Gastrocnemius medialis (tissue), 4 donors: ENCODE results near the gene TMEM50B. TPM values are rescaled to one million over a fixed set of nuclear protein-coding genes. Genes with fewer than 3 reads are reported as not detected.
"Not testable (repeated sequence)": the region's sequence is repeated elsewhere in the genome, so short reads cannot be mapped to it uniquely, and the experiment has no call there.

Source experiments
- ATAC-seq, 2 donors: fragments of 150-250 bp; one replicate each; pipeline ENCODE4 v1.9.1; 2016
- DNase-seq, 2 donors: peaks; one replicate each; pipeline ENCODE4 v3.0.0-alpha.2; 2019
- H3K27ac ChIP-seq, 4 donors: fragments of 200-600 bp; sonication (generic); 1 replicate in 1 of 4; 2 replicates in 3 of 4; pipeline ENCODE4 v1.5.1; 2016 to 2018; ENCODE audit warnings: mild to moderate bottlenecking in 2 of 4, moderate library complexity in 1 of 4
- H3K27me3 ChIP-seq, 3 donors: fragments of 200-600 bp; sonication (generic) in 2 of 3; 1 replicate in 1 of 3; 2 replicates in 2 of 3; pipeline versions ENCODE4 v1.5.1 to v1.6.0; 2016 to 2019; ENCODE audit warnings: mild to moderate bottlenecking in 1 of 3, moderate library complexity in 1 of 3
- H3K36me3 ChIP-seq, 2 donors: fragments of 200-600 bp; sonication (generic) in 1 of 2; one replicate each; pipeline ENCODE4 v1.5.1; 2017 to 2018
- H3K4me1 ChIP-seq, 2 donors: fragments of 200-600 bp; sonication (generic) in 1 of 2; one replicate each; pipeline ENCODE4 v1.5.1; 2016 to 2017; ENCODE audit warnings: mild to moderate bottlenecking in 2 of 2
- H3K4me3 ChIP-seq, 4 donors: fragments of 200-600 bp; sonication (generic) in 3 of 4; 1 replicate in 1 of 4; 2 replicates in 3 of 4; pipeline ENCODE4 v1.5.1; 2016 to 2019; ENCODE audit warnings: mild to moderate bottlenecking in 2 of 4
- H3K9me3 ChIP-seq, 3 donors: fragments of 200-600 bp; sonication (generic) in 2 of 3; 1 replicate in 1 of 3; 2 replicates in 2 of 3; pipeline ENCODE4 v1.5.1; 2016 to 2019
- POLR2A ChIP-seq, 2 donors: fragments of 450-650 bp; IDR thresholded peaks; one replicate each; pipeline ENCODE4 v1.6.1; 2017; ENCODE audit warnings: antibody characterized with exemption in 2 of 2, mild to moderate bottlenecking in 2 of 2, moderate library complexity in 2 of 2
- in situ Hi-C, 4 donors: fragments of 200-750 bp; cut with MboI; loops; one replicate each; pipeline versions ENCODE4 v1.15.0 to v1.8.0; 2017; ENCODE audit warnings: low sequenced_read_pairs in 4 of 4
- intact Hi-C: fragments of 100-400 bp; cut with DNase I; formaldehyde crosslinking; loops from one replicate; pipeline ENCODE4 v1.15.1; 2023; ENCODE audit warnings: low total_unique reads
- total RNA-seq, 4 donors: library from RNA; depleted of rRNA; stranded (reverse); fragments of >200 nt; gene quantifications; one replicate each; pipeline versions ENCODE4 v1.1.0 to v1.2.3, GENCODE V29; 2016
- TF ChIP-seq, protein P1 (sequence below), 5 experiments: fragments of 450-650 bp in 3 of 5; fragments of 200-600 bp in 2 of 5; sonication (generic) in 2 of 5; IDR thresholded peaks in 4 of 5; conservative IDR thresholded peaks in 1 of 5; 1 replicate in 4 of 5; 2 replicates in 1 of 5; pipeline ENCODE4 v1.5.1; 2016 to 2019; ENCODE audit warnings: antibody characterized with exemption in 5 of 5, mild to moderate bottlenecking in 3 of 5, moderate library complexity in 3 of 5

Gene TMEM50B
- total RNA-seq, 4 donors from 2014 or later, result 33.2 to 47.1 (median 44.6) TPM

DNA sequence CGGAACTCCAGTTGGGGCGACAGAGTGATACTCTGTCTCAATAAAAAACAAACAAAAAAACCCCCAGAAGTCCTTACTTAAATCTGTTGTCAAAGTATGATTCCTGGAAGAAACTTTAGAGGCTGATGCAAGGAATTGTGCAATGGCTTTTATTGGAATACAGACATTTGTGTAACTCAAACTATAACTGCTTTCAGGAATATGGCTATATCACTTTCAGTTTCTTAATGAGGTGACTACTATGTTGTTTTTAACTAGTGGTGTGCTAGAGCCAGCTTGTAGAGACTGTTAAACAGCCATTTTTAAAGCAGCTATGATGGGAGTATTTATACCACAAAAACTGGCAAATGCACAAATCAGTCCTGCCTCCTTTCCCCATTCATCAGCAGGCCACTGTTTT is 34.5 kb upstream of the TMEM50B start:
- DNase-seq, result no peak
- intact Hi-C loops, result no loop called here
- Histone ChIP-seq H3K36me3 (peaks cover 3 to 99% of the 10 kb centered on the region in 2 donors), H3K4me3 (no peak overlapping the region), H3K4me1 (no peaks in the 10 kb centered on the region), H3K27me3 (no peaks in the 10 kb centered on the region), H3K27ac (no peak overlapping the region), H3K9me3 (no peaks in the 10 kb centered on the region)
- TF ChIP-seq, protein P1, sequence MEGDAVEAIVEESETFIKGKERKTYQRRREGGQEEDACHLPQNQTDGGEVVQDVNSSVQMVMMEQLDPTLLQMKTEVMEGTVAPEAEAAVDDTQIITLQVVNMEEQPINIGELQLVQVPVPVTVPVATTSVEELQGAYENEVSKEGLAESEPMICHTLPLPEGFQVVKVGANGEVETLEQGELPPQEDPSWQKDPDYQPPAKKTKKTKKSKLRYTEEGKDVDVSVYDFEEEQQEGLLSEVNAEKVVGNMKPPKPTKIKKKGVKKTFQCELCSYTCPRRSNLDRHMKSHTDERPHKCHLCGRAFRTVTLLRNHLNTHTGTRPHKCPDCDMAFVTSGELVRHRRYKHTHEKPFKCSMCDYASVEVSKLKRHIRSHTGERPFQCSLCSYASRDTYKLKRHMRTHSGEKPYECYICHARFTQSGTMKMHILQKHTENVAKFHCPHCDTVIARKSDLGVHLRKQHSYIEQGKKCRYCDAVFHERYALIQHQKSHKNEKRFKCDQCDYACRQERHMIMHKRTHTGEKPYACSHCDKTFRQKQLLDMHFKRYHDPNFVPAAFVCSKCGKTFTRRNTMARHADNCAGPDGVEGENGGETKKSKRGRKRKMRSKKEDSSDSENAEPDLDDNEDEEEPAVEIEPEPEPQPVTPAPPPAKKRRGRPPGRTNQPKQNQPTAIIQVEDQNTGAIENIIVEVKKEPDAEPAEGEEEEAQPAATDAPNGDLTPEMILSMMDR (IDR thresholded peaks at IDR 0.05 in 4 of 5, conservative IDR thresholded peaks at IDR 0.05 in 1 of 5), result no peak
- no peak for TF ChIP-seq POLR2A (IDR thresholded peaks at IDR 0.05)
- ATAC-seq, result peak in 1 of 2 donors; percentile 30
- in situ Hi-C loops, result loop anchor here in 1 of 4 donors (25.0 kb wide), 1 partner anchor 102 kb away; the partner anchor contains the start of gene IFNGR2

DNA sequence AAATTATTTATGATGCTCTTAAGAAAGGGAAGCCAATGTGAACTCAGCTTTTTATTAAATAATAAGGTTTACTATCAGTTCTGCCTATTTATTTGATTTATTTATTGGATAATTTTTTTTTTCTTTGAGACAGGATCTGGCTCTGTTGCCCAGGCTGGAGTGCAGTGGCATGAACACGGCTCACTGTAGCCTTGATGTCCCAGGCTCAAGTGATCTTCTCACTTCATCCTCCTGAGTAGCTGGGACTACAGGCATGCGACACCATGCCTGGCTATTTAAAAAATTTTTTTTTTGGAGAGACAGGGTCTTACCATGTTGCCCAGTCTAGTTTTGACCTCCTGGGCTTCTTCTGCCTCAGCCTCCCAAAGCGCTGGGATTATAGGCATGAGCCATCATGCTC is 32.7 kb upstream of the TMEM50B start:
- H3K9me3 ChIP-seq, result no peaks in the 10 kb centered on the region
- ATAC-seq (no peak), DNase-seq (no peak)
- H3K36me3 ChIP-seq, result peaks cover 3 to 91% of the 10 kb centered on the region in 2 donors
- intact Hi-C loops (no loop called here), in situ Hi-C loops (loop anchor here in 1 of 4 donors (25.0 kb wide), 1 partner anchor 100 kb away; the partner anchor contains the start of gene IFNGR2)
- no peaks in the 10 kb centered on the region for H3K27me3 ChIP-seq
- H3K27ac ChIP-seq, result no peak overlapping the region
- no peak overlapping the region for H3K4me3 ChIP-seq
- TF ChIP-seq POLR2A (IDR thresholded peaks at IDR 0.05), result no peak
- TF ChIP-seq, protein P1 (IDR thresholded peaks at IDR 0.05 in 4 of 5, conservative IDR thresholded peaks at IDR 0.05 in 1 of 5), result no peak
- H3K4me1 ChIP-seq, result no peaks in the 10 kb centered on the region

DNA sequence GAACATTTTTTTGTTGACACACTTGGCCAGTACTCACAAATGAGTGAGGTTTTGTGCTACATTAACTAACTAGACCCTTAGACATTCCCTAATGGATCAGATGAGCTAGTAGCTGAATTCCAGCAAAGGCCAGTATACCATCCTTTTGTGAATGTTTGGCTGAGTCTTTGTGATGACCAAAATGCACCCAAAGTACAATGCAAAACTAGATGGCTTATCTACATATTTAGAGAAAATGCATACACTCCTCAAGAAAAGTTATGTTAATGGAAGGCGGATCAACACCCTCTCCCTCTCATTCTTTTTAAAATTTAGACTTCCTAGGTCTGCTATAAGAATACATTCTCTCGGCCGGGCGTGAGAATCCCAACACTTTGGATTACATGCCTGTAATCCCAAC is 31.9 kb upstream of the TMEM50B start:
- in situ Hi-C loops (loop anchor here in 1 of 4 donors (25.0 kb wide), 1 partner anchor 99 kb away; the partner anchor contains the start of gene IFNGR2), intact Hi-C loops (no loop called here)
- DNase-seq (no peak), ATAC-seq (no peak)
- Histone ChIP-seq H3K4me3 (no peak overlapping the region), H3K9me3 (no peaks in the 10 kb centered on the region), H3K27ac (no peak overlapping the region), H3K4me1 (no peaks in the 10 kb centered on the region), H3K36me3 (peaks cover 3 to 89% of the 10 kb centered on the region in 2 donors), H3K27me3 (no peaks in the 10 kb centered on the region)
- TF ChIP-seq, protein P1 (IDR thresholded peaks at IDR 0.05 in 4 of 5, conservative IDR thresholded peaks at IDR 0.05 in 1 of 5), result no peak
- no peak for TF ChIP-seq POLR2A (IDR thresholded peaks at IDR 0.05)

DNA sequence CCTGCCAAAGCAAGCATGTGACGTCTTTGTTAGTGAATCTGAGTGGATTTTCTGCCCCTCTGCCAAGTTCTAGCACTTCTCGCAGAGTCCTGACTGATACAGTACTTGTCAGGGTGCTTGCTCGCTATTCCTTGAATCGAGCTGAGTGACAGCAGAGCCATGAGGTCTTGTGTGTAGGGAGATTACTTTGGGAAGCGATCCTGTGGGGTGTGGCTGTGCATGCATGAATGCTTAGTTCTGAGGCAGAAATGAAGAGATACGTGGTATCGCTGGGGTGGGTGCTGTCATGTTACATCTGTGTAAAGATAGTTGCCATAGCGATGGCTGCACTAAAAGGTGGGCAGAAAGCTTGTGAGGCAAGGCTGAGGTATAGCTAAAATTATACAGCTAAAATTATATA is 31.1 kb upstream of the TMEM50B start:
- H3K4me3 ChIP-seq, result no peak overlapping the region
- H3K36me3 ChIP-seq, result peaks cover 3 to 85% of the 10 kb centered on the region in 2 donors

DNA sequence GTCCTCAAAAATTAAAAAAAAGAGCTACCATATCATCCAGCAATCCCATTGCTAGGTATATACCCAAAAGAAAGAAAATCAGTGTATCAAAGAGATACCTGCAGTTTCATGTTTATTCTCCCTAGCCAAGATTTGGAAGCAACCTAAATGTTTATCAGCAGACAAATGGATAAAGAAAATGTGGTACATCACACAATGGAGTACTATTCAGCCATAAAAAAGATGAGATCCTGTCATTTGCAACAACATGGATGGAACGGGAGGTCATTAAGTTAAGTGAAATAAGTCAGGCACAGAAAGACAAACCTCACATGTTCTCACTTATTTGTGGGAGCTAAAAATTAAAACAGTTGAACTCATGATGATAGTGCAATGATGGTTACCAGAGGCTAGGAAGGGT is 27.2 kb upstream of the TMEM50B start:
- not testable (repeated sequence) for ATAC-seq
- H3K36me3 ChIP-seq, result peaks cover 3 to 72% of the 10 kb centered on the region in 2 donors

More for the DNA sequence above, 31.1 kb upstream of the TMEM50B start:
- intact Hi-C loops (no loop called here), in situ Hi-C loops (loop anchor here in 1 of 4 donors (25.0 kb wide), 1 partner anchor 99 kb away; the partner anchor contains the start of gene IFNGR2)
- Histone ChIP-seq H3K4me1 (no peaks in the 10 kb centered on the region), H3K9me3 (no peaks in the 10 kb centered on the region), H3K27ac (no peak overlapping the region), H3K27me3 (no peaks in the 10 kb centered on the region)
- ATAC-seq (no peak), DNase-seq (no peak)
- no peak for TF ChIP-seq POLR2A (IDR thresholded peaks at IDR 0.05)

More for the DNA sequence above, 27.2 kb upstream of the TMEM50B start:
- H3K9me3 ChIP-seq, H3K27ac ChIP-seq, DNase-seq, H3K4me1 ChIP-seq, H3K27me3 ChIP-seq, H3K4me3 ChIP-seq, intact Hi-C loops: not testable (repeated sequence)
- in situ Hi-C loops, result loop anchor here in 1 of 4 donors (25.0 kb wide), 1 partner anchor 95 kb away; the partner anchor contains the start of gene IFNGR2
